Neural progenitor cell (in vitro differentiated cells): ENCODE results near the gene ASCC2.

Experiments used
- EZH2phosphoT487 ChIP-seq: fragments of 200-600 bp; sonication (generic); IDR thresholded peaks from 2 replicates; pipeline ENCODE4 v1.6.1; 2017; ENCODE audit warnings: antibody characterized with exemption
- TF ChIP-seq, protein P1 (sequence below): fragments of 200-600 bp; sonication (generic); IDR thresholded peaks from 2 replicates; pipeline ENCODE4 v1.5.1; 2017; ENCODE audit warnings: antibody characterized with exemption, mild to moderate bottlenecking

DNA sequence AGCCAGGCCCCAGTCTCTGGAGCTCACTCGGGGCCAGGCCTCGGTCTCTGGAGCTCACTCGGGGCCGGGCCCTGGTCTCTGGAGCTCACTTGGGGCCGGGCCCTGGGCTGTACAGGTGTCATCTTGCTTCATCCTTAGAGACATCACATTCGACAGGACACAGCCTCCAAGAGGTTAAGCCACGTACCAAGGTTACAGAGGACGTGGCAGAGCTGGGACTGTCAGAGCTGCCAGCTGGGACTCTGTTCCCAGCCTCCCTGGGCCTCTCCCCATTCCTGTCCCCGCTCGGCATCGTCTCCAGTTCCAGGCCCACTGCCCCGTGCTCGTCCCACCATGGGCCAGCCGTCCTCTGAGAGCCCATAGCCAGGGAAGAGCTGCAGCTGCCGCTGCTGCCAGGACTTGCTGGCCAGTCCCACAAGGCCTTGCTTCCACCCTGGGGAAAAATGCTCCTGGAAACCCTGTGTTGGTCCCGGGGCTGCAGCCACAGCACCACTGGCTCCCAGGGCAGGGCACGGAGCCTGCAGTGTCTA lies 98.7 kb downstream of the ASCC2 start:
- TF ChIP-seq, protein P1, sequence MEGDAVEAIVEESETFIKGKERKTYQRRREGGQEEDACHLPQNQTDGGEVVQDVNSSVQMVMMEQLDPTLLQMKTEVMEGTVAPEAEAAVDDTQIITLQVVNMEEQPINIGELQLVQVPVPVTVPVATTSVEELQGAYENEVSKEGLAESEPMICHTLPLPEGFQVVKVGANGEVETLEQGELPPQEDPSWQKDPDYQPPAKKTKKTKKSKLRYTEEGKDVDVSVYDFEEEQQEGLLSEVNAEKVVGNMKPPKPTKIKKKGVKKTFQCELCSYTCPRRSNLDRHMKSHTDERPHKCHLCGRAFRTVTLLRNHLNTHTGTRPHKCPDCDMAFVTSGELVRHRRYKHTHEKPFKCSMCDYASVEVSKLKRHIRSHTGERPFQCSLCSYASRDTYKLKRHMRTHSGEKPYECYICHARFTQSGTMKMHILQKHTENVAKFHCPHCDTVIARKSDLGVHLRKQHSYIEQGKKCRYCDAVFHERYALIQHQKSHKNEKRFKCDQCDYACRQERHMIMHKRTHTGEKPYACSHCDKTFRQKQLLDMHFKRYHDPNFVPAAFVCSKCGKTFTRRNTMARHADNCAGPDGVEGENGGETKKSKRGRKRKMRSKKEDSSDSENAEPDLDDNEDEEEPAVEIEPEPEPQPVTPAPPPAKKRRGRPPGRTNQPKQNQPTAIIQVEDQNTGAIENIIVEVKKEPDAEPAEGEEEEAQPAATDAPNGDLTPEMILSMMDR, result no peak
- TF ChIP-seq EZH2phosphoT487, result no peak
